MM.1S (cell line): ENCODE measurements around the gene C1orf21.

ENCODE experiments used
- DNase-seq: peaks from one replicate; pipeline ENCODE4 v3.0.0-alpha.2; 2015
- H2AFZ ChIP-seq: fragments of 300-600 bp; sonication (generic); 2 replicates; pipeline ENCODE4 v1.6.0; 2016; ENCODE audit warnings: antibody characterized with exemption, low read length
- H3F3A ChIP-seq: fragments of 300-600 bp; sonication (generic); 2 replicates; pipeline ENCODE4 v1.6.1; 2016; ENCODE audit warnings: mild to moderate bottlenecking, antibody characterized with exemption, low read length, moderate library complexity, mixed read lengths; ENCODE audit not compliant: insufficient read depth
- H3K27ac ChIP-seq: fragments of 300-600 bp; sonication (generic); 2 replicates; pipeline ENCODE4 v1.5.1; 2016; ENCODE audit warnings: mild to moderate bottlenecking, low read length
- H3K27me3 ChIP-seq: fragments of 300-600 bp; sonication (generic); replicated peaks from 2 replicates; pipeline ENCODE4 v1.6.0; 2016; ENCODE audit warnings: low read length; ENCODE audit not compliant: insufficient read depth
- H3K36me3 ChIP-seq: fragments of 300-600 bp; sonication (generic); replicated peaks from 2 replicates; pipeline ENCODE4 v1.6.1; 2016; ENCODE audit warnings: mild to moderate bottlenecking, low read length, mixed read lengths; ENCODE audit not compliant: insufficient read depth
- H3K4me1 ChIP-seq: fragments of 300-600 bp; sonication (generic); 2 replicates; pipeline ENCODE4 v1.6.1; 2016; ENCODE audit warnings: low read length, mixed read lengths
- H3K4me2 ChIP-seq: fragments of 300-600 bp; sonication (generic); 2 replicates; pipeline ENCODE4 v1.6.0; 2016; ENCODE audit warnings: low read depth, low read length
- H3K4me3 ChIP-seq: fragments of 300-600 bp; sonication (generic); 2 replicates; pipeline ENCODE4 v1.5.1; 2016; ENCODE audit warnings: low read length, mixed read lengths
- H3K79me2 ChIP-seq: fragments of 300-600 bp; sonication (generic); 2 replicates; pipeline ENCODE4 v1.6.1; 2016; ENCODE audit warnings: mixed run types, low read length, mixed read lengths
- H3K9ac ChIP-seq: fragments of 300-600 bp; sonication (generic); 2 replicates; pipeline ENCODE4 v1.6.1; 2016; ENCODE audit warnings: low read length, mixed read lengths
- H3K9me2 ChIP-seq: fragments of 300-600 bp; sonication (generic); replicated peaks from 2 replicates; pipeline ENCODE4 v1.6.1; 2016; ENCODE audit warnings: mild to moderate bottlenecking, low read length, mixed read lengths; ENCODE audit not compliant: insufficient read depth
- H3K9me3 ChIP-seq: fragments of 300-600 bp; sonication (generic); replicated peaks from 2 replicates; pipeline ENCODE4 v1.6.1; 2016; ENCODE audit warnings: mild to moderate bottlenecking, low read length, mixed read lengths; ENCODE audit not compliant: insufficient read depth
- H4K20me1 ChIP-seq: fragments of 300-600 bp; sonication (generic); 2 replicates; pipeline ENCODE4 v1.6.1; 2016; ENCODE audit warnings: mild to moderate bottlenecking, low read length, moderate library complexity, mixed read lengths; ENCODE audit not compliant: insufficient read depth
- EZH2 ChIP-seq: fragments of 300-600 bp; sonication (generic); optimal IDR thresholded peaks from 2 replicates; pipeline ENCODE3; 2017; ENCODE audit warnings: low read depth, mild to moderate bottlenecking, antibody characterized with exemption, low read length, mixed read lengths
- EZH2phosphoT487 ChIP-seq: fragments of 300-600 bp; sonication (generic); IDR thresholded peaks from 2 replicates; pipeline ENCODE4 v1.6.1; 2018; ENCODE audit warnings: antibody characterized with exemption, low read length
- TF ChIP-seq, protein P1 (sequence below): fragments of 300-600 bp; sonication (generic); IDR thresholded peaks from 2 replicates; pipeline ENCODE4 v1.5.1; 2016; ENCODE audit warnings: antibody characterized with exemption, low read length, mixed read lengths

C1orf21 gene

DNA sequence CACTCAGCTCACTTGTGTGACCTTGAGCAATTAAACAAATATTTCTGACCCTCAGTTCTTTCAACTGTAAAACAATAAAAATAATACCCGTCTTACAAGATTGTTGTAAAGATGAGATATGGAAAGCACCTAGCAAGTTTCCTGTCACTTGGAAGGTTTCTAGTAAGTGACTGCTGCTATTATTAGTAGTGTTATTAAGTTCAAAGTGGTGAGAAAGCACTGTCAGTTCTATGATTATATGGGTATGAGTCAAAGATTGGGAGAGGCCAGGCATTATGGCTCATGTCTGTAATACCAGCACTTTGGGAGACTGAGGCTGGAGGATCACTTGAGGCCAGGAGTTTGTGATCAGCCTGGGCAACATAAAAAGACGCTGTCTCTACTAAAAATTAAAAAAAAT is 145.4 kb downstream of the C1orf21 start:
- Histone ChIP-seq H3K4me3 (no peak overlapping the region), H3K9me2 (no peaks in the 10 kb centered on the region), H3K27me3 (no peaks in the 10 kb centered on the region), H3K4me2 (peak overlapping the region; percentile 7; the same call in 1 of the 2 replicates), H3K9me3 (no peaks in the 10 kb centered on the region), H2AFZ (no peak overlapping the region), H3K36me3 (no peaks in the 10 kb centered on the region), H4K20me1 (no peaks in the 10 kb centered on the region), H3K27ac (peak overlapping the region; percentile 27; the same call in 1 of the 2 replicates), H3F3A (no peaks in the 10 kb centered on the region), H3K9ac (no peak overlapping the region), H3K4me1 (peaks cover 23% of the 10 kb centered on the region), H3K79me2 (0 out of 2 replicates have a peak, but pooled peaks cover 3% of the 10 kb centered on the region)
- TF ChIP-seq EZH2, result no peak
- TF ChIP-seq, protein P1, sequence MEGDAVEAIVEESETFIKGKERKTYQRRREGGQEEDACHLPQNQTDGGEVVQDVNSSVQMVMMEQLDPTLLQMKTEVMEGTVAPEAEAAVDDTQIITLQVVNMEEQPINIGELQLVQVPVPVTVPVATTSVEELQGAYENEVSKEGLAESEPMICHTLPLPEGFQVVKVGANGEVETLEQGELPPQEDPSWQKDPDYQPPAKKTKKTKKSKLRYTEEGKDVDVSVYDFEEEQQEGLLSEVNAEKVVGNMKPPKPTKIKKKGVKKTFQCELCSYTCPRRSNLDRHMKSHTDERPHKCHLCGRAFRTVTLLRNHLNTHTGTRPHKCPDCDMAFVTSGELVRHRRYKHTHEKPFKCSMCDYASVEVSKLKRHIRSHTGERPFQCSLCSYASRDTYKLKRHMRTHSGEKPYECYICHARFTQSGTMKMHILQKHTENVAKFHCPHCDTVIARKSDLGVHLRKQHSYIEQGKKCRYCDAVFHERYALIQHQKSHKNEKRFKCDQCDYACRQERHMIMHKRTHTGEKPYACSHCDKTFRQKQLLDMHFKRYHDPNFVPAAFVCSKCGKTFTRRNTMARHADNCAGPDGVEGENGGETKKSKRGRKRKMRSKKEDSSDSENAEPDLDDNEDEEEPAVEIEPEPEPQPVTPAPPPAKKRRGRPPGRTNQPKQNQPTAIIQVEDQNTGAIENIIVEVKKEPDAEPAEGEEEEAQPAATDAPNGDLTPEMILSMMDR, result no peak
- TF ChIP-seq EZH2phosphoT487, result no peak
- DNase-seq, result peak; percentile 63

DNA sequence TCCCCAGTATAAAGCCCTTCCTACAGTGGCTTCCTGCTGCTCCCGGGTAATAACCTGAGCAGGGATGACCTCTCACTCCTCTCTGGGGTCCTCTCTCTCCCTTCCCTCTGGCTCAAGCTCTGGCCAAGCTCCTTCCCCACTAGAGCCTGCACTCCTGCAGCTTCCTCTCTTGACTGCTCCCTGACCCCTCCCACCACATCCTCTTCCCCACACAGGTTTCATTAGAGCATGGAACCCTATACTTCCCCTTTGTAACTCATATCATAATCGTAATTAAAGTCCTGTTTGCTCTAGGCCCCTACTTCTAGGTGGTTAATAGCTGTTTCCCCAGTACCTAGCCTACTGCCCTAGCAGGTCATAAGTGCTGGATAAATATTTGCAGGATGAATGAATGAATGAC is 146.2 kb downstream of the C1orf21 start:
- H3K4me3 ChIP-seq, result no peak overlapping the region
- H3K27me3 ChIP-seq, result no peaks in the 10 kb centered on the region
- no peaks in the 10 kb centered on the region for H4K20me1 ChIP-seq
- peak overlapping the region; percentile 27; the same call in 1 of the 2 replicates for H3K27ac ChIP-seq
- no peaks in the 10 kb centered on the region for H3K36me3 ChIP-seq
- H3F3A ChIP-seq, result no peaks in the 10 kb centered on the region
- H3K79me2 ChIP-seq, result 0 out of 2 replicates have a peak, but pooled peaks cover 3% of the 10 kb centered on the region
- no peaks in the 10 kb centered on the region for H3K9me3 ChIP-seq
- peaks cover 23% of the 10 kb centered on the region for H3K4me1 ChIP-seq
- no peak overlapping the region for H2AFZ ChIP-seq
- DNase-seq, result no peak
- H3K4me2 ChIP-seq, result peak overlapping the region; percentile 7; the same call in 1 of the 2 replicates
- H3K9ac ChIP-seq, result no peak overlapping the region
- no peak for TF ChIP-seq EZH2phosphoT487
- TF ChIP-seq, protein P1, result no peak
- TF ChIP-seq EZH2, result no peak
- no peaks in the 10 kb centered on the region for H3K9me2 ChIP-seq

DNA sequence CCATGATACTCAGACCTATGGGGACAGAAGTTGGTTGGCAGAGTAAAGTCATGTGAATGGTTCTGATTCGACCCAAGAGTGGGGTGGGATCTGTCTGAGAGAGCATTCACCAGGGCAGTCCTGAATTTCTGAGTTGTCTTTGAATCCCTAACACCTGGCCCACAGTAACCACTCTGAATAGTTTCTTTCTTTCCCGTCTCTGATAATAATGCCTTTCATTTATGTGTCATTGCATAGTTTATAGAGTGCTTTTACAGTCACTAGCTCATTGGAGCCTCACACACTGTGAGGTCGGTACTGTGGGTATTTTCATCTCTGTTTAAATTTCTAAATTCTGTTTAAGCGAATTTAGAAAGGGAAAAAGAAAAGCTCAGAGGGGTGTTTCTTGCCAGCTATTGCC is 147.1 kb downstream of the C1orf21 start:
- H3K36me3 ChIP-seq, result no peaks in the 10 kb centered on the region
- H3K4me3 ChIP-seq, result no peak overlapping the region
- no peaks in the 10 kb centered on the region for H3K9me3 ChIP-seq
- no peak overlapping the region for H3K9ac ChIP-seq
- no peak overlapping the region for H3K27ac ChIP-seq
- no peaks in the 10 kb centered on the region for H3F3A ChIP-seq
- H2AFZ ChIP-seq, result no peak overlapping the region
- no peak overlapping the region for H3K4me2 ChIP-seq
- H3K4me1 ChIP-seq, result peaks cover 23% of the 10 kb centered on the region
- H3K79me2 ChIP-seq, result 0 out of 2 replicates have a peak, but pooled peaks cover 3% of the 10 kb centered on the region
- TF ChIP-seq, protein P1, result no peak
- TF ChIP-seq EZH2phosphoT487 (no peak), EZH2 (no peak)
- no peaks in the 10 kb centered on the region for H4K20me1 ChIP-seq
- no peaks in the 10 kb centered on the region for H3K27me3 ChIP-seq
- no peaks in the 10 kb centered on the region for H3K9me2 ChIP-seq
- no peak for DNase-seq
